KMS-11 (cell line): Measurements from ENCODE around the gene LRRC28.

Experiments used
- H2AFZ ChIP-seq: fragments of 200-600 bp; sonication (generic); 2 replicates; pipeline ENCODE4 v1.6.1; 2016; ENCODE audit warnings: antibody characterized with exemption, mixed run types, low read depth
- H3K27ac ChIP-seq: fragments of 200-600 bp; sonication (generic); 2 replicates; pipeline ENCODE4 v1.6.1; 2016; ENCODE audit warnings: mild to moderate bottlenecking, mixed run types
- H3K27me3 ChIP-seq: fragments of 200-600 bp; sonication (generic); 2 replicates; pipeline ENCODE4 v1.6.1; 2017; ENCODE audit warnings: mild to moderate bottlenecking, low read depth, mixed run types, moderate library complexity; ENCODE audit not compliant: insufficient read depth
- H3K36me3 ChIP-seq: fragments of 200-600 bp; sonication (generic); 2 replicates; pipeline ENCODE4 v1.6.1; 2017; ENCODE audit warnings: mild to moderate bottlenecking, mixed run types; ENCODE audit not compliant: insufficient read depth
- H3K4me1 ChIP-seq: fragments of 200-600 bp; sonication (generic); 2 replicates; pipeline ENCODE4 v1.6.1; 2016; ENCODE audit warnings: mild to moderate bottlenecking, low read depth, mixed run types; ENCODE audit not compliant: poor library complexity, severe bottlenecking
- H3K4me2 ChIP-seq: fragments of 200-600 bp; sonication (generic); 2 replicates; pipeline ENCODE4 v1.7.0; 2016; ENCODE audit warnings: mild to moderate bottlenecking, mixed run types
- H3K4me3 ChIP-seq: fragments of 200-600 bp; sonication (generic); IDR thresholded peaks from 2 replicates; pipeline ENCODE4 v1.6.1; 2017; ENCODE audit warnings: low read depth, low read length, mixed read lengths; ENCODE audit not compliant: insufficient read depth
- H3K79me2 ChIP-seq: fragments of 200-600 bp; sonication (generic); 2 replicates; pipeline ENCODE4 v1.6.1; 2016; ENCODE audit warnings: low read depth, mixed run types; ENCODE audit not compliant: insufficient read depth
- H3K9ac ChIP-seq: fragments of 200-600 bp; sonication (generic); 2 replicates; pipeline ENCODE4 v1.6.1; 2016; ENCODE audit warnings: mild to moderate bottlenecking, mixed run types
- H4K20me1 ChIP-seq: fragments of 200-600 bp; sonication (generic); 2 replicates; pipeline ENCODE4 v1.6.1; 2016; ENCODE audit warnings: mild to moderate bottlenecking, mixed run types; ENCODE audit not compliant: insufficient read depth
- TF ChIP-seq, protein P1 (sequence below): fragments of 200-600 bp; sonication (generic); conservative IDR thresholded peaks from 2 replicates; pipeline ENCODE4 v1.6.1; 2017; ENCODE audit warnings: low read depth, mild to moderate bottlenecking, antibody characterized with exemption, low read length, moderate library complexity, mixed read lengths

LRRC28 gene

DNA sequence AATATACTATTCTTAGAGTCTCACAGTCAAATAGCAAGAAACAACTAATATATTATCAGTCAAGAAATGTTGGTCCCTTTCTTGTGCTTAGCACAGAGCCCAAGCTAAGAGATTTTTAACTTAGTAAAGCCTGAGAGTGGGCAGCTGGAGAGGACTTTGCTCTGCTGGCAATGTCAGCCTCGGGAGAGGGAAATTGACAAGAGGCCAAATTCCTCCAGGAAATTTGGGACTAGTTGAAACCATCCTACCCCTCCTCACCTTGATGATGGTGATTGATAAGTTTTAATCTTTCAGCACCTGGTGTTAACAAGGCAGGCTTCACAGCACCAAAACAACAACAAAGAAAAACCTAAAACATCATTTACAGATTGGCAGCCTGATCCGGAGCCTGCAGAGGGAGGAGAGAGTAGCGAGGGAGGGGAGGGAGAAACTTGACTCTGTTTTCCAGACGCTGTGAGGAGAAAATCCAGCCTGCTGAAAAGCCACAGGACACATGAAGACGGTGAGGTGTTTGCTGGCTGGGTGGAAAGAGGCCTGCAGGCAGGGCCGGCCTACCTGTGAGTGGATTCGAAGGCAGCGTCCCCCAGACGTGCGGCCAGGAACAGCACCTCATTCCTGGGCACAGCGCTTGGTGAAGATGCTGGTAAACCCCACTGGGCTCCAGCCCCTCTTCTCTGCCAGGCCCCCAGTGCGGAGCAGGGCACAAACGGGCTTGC, 150.9 kb downstream of the LRRC28 start:
- no peaks in the 10 kb centered on the region for H3K79me2 ChIP-seq
- TF ChIP-seq, protein P1, sequence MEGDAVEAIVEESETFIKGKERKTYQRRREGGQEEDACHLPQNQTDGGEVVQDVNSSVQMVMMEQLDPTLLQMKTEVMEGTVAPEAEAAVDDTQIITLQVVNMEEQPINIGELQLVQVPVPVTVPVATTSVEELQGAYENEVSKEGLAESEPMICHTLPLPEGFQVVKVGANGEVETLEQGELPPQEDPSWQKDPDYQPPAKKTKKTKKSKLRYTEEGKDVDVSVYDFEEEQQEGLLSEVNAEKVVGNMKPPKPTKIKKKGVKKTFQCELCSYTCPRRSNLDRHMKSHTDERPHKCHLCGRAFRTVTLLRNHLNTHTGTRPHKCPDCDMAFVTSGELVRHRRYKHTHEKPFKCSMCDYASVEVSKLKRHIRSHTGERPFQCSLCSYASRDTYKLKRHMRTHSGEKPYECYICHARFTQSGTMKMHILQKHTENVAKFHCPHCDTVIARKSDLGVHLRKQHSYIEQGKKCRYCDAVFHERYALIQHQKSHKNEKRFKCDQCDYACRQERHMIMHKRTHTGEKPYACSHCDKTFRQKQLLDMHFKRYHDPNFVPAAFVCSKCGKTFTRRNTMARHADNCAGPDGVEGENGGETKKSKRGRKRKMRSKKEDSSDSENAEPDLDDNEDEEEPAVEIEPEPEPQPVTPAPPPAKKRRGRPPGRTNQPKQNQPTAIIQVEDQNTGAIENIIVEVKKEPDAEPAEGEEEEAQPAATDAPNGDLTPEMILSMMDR, result no peak
- no peaks in the 10 kb centered on the region for H4K20me1 ChIP-seq
- no peaks in the 10 kb centered on the region for H3K4me1 ChIP-seq
- no peak overlapping the region for H3K4me3 ChIP-seq
- H2AFZ ChIP-seq, result no peak overlapping the region
- no peaks in the 10 kb centered on the region for H3K36me3 ChIP-seq
- no peak overlapping the region for H3K9ac ChIP-seq
- H3K4me2 ChIP-seq, result no peak overlapping the region
- H3K27me3 ChIP-seq, result no peaks in the 10 kb centered on the region
- no peak overlapping the region for H3K27ac ChIP-seq

DNA sequence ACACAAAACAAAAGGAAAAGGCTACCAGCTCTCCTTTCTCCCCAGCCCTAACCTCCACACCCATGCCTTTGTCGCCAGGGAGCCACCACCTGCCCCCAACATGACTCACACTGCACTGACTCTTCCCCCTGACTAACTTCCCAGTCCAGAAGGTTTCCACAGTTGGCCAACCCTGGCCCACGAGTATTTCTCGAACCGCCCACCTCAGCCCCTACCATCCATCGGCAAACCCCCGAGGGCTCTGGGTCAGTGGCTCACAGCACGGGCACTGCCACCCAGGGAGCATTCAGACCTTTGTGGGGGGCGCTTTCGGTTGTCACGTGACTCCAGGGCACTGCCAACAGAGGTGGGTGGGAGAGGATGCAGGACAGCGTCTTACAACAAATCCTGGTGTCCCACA, 152.3 kb downstream of the LRRC28 start:
- no peak overlapping the region for H3K4me2 ChIP-seq
- no peaks in the 10 kb centered on the region for H3K27me3 ChIP-seq
- H3K9ac ChIP-seq, result no peak overlapping the region
- no peaks in the 10 kb centered on the region for H4K20me1 ChIP-seq
- no peak overlapping the region for H2AFZ ChIP-seq
- no peak overlapping the region for H3K27ac ChIP-seq
- H3K36me3 ChIP-seq, result no peaks in the 10 kb centered on the region
- no peaks in the 10 kb centered on the region for H3K79me2 ChIP-seq
- no peaks in the 10 kb centered on the region for H3K4me1 ChIP-seq
- H3K4me3 ChIP-seq, result no peak overlapping the region
- TF ChIP-seq, protein P1, result no peak

DNA sequence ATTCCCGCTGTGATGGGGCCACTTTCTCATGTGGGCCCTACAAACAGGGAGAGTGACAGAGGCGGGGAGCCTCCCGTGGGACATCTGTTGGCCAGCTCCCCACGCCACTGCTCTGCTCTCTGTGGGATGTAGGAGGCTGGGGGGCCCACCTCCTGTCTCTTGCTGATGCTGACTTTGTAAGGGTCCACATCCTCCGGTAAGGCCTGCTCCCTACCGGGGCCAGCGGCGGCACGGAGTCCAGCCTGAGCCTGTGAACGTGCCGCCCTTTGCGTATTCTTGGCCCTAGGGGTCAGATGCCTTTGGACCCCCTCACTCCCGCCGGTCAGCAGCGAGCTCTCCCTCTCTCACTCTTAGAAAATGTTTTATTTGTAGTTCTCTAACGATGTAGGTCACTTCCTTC, 153.2 kb downstream of the LRRC28 start:
- H3K36me3 ChIP-seq, result no peaks in the 10 kb centered on the region
- H3K4me1 ChIP-seq, result no peaks in the 10 kb centered on the region
- no peak overlapping the region for H2AFZ ChIP-seq
- H3K4me2 ChIP-seq, result no peak overlapping the region
- TF ChIP-seq, protein P1, result no peak
- no peaks in the 10 kb centered on the region for H3K27me3 ChIP-seq
- H4K20me1 ChIP-seq, result no peaks in the 10 kb centered on the region
- H3K4me3 ChIP-seq, result no peak overlapping the region
- H3K9ac ChIP-seq, result no peak overlapping the region
- no peaks in the 10 kb centered on the region for H3K79me2 ChIP-seq
- no peak overlapping the region for H3K27ac ChIP-seq

DNA sequence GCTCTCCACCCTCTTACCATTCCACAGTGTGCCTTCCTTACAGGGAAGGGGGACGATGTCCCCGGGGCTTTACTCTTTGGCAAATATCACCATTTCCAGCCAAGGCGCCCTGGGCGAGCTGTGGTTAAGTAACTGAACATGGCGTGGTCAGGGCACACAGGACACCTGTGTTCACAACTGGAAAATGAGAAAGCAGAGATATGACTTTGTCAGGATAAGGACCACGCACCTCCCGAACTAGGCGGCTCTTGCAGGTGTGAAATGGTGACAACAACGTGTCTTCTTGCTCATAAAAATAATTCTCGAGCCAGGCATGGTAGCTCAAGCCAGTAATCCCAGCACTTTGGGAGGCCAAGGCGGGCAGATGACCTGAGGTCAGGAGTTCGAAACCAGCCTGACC, 154.8 kb downstream of the LRRC28 start:
- no peaks in the 10 kb centered on the region for H3K79me2 ChIP-seq
- H3K27me3 ChIP-seq, result no peaks in the 10 kb centered on the region
- H3K36me3 ChIP-seq, result no peaks in the 10 kb centered on the region
- H3K4me3 ChIP-seq, result no peak overlapping the region
- no peaks in the 10 kb centered on the region for H3K4me1 ChIP-seq
- no peak overlapping the region for H3K9ac ChIP-seq
- H4K20me1 ChIP-seq, result no peaks in the 10 kb centered on the region
- H3K27ac ChIP-seq, result no peak overlapping the region
- no peak overlapping the region for H3K4me2 ChIP-seq
- H2AFZ ChIP-seq, result no peak overlapping the region
- TF ChIP-seq, protein P1, result no peak
